GM12873 (cell line): Measurements from ENCODE around the gene KRTAP12-1.

ENCODE experiments used
- CTCF ChIP-seq: IDR thresholded peaks from 2 replicates; pipeline ENCODE4 v1.5.1; 2012; ENCODE audit warnings: low read depth, mild to moderate bottlenecking, moderate library complexity, low read length, control low read depth; ENCODE audit not compliant: insufficient read depth; ENCODE audit errors: missing control alignments

The KRTAP12-1 gene

GRCh38 chr21:44637018-44637850, 44.7 kb downstream of the KRTAP12-1 start, which contains the start of gene KRTAP10-10:
TSS of gene KRTAP10-10 (plus strand) at chr21:44637356. CDS start at chr21:44637418, 62 bp downstream.
- TF ChIP-seq CTCF: no peak

- no peak for TF ChIP-seq CTCF
These were observed 45.5 kb downstream of the KRTAP12-1 start for GRCh38 chr21:44636209-44637017.

- TF ChIP-seq CTCF: no peak
These were observed 49.9 kb downstream of the KRTAP12-1 start for GRCh38 chr21:44632067-44632466.
